Vagina (tissue), 2 donors: ENCODE measurements around the gene MAOB. TPM values are rescaled to one million over a fixed set of nuclear protein-coding genes. Genes with fewer than 3 reads are reported as not detected.

Experiments used
- DNase-seq, 2 donors: peaks; one replicate each; pipeline ENCODE4 v3.0.0-alpha.2; 2017; ENCODE audit errors: extremely low spot score in 2 of 2
- H3K27ac ChIP-seq: fragments of 200-600 bp; sonication (generic); one replicate; pipeline ENCODE4 v1.5.1; 2019
- H3K27me3 ChIP-seq: fragments of 200-600 bp; sonication (generic); one replicate; pipeline ENCODE4 v1.5.1; 2019
- H3K36me3 ChIP-seq, 2 donors: fragments of 200-600 bp; sonication (generic); one replicate each; pipeline ENCODE4 v1.5.1; 2017 to 2019
- H3K4me1 ChIP-seq: fragments of 200-600 bp; sonication (generic); one replicate; pipeline ENCODE4 v1.5.1; 2019
- H3K4me3 ChIP-seq, 2 donors: fragments of 200-600 bp; sonication (generic); 1 replicate in 1 of 2; 2 replicates in 1 of 2; pipeline ENCODE4 v1.5.1; 2016 to 2019
- H3K9me3 ChIP-seq: fragments of 200-600 bp; sonication (generic); one replicate; pipeline ENCODE4 v1.5.1; 2019
- CTCF ChIP-seq, 3 experiments: fragments of 450-650 bp in 2 of 3; fragments of 200-600 bp in 1 of 3; sonication (generic) in 1 of 3; IDR thresholded peaks; one replicate each; pipeline ENCODE4 v1.5.1; 2017 to 2019; ENCODE audit warnings: antibody characterized with exemption in 3 of 3, mild to moderate bottlenecking in 2 of 3, moderate library complexity in 2 of 3
- POLR2A ChIP-seq, 2 donors: fragments of 450-650 bp; IDR thresholded peaks; one replicate each; pipeline ENCODE4 v1.6.1; 2017; ENCODE audit warnings: antibody characterized with exemption in 2 of 2, mild to moderate bottlenecking in 2 of 2, moderate library complexity in 2 of 2
- POLR2AphosphoS5 ChIP-seq, 2 donors: sonication (generic); formaldehyde crosslinking; IDR thresholded peaks; one replicate each; pipeline ENCODE4 v1.9.0; 2017; ENCODE audit warnings: antibody characterized with exemption in 2 of 2, mild to moderate bottlenecking in 2 of 2, low read depth in 1 of 2; ENCODE audit not compliant: insufficient read depth in 1 of 2
- intact Hi-C: fragments of 100-400 bp; cut with DNase I; formaldehyde crosslinking; loops from one replicate; pipeline ENCODE4 v1.15.1; 2023
- total RNA-seq: library from RNA; depleted of rRNA; stranded (reverse); fragments of >200 nt; gene quantifications from one replicate; pipeline ENCODE4 v1.2.3, GENCODE V29; 2016

Gene MAOB
- total RNA-seq, 1 donor from 2014 or later: 13.8 TPM

- TF ChIP-seq POLR2A (IDR thresholded peaks at IDR 0.05): no peak
- TF ChIP-seq POLR2AphosphoS5 (IDR thresholded peaks at IDR 0.05; ENCODE audit: insufficient read depth in 1 of 2, low read depth in 1 of 2): no peak
- no peak for TF ChIP-seq CTCF (IDR thresholded peaks at IDR 0.05)
- intact Hi-C loops: no loop called here
- Histone ChIP-seq H3K36me3 (no peaks in the 10 kb centered on the region), H3K4me3 (no peak overlapping the region), H3K27me3 (no peaks in the 10 kb centered on the region), H3K27ac (no peak overlapping the region), H3K9me3 (no peaks in the 10 kb centered on the region), H3K4me1 (no peaks in the 10 kb centered on the region)
- DNase-seq: no peak
These were observed 16.3 kb upstream of the MAOB start for GRCh38 chrX:43898406-43899035.

GRCh38 chrX:43897290-43897689, 15.0 kb upstream of the MAOB start:
- intact Hi-C loops: no loop called here
- TF ChIP-seq CTCF (IDR thresholded peaks at IDR 0.05) (no peak), POLR2A (IDR thresholded peaks at IDR 0.05) (no peak), POLR2AphosphoS5 (IDR thresholded peaks at IDR 0.05; ENCODE audit: insufficient read depth in 1 of 2, low read depth in 1 of 2) (no peak)
- H3K4me3 ChIP-seq: no peak overlapping the region
- no peak for DNase-seq
- no peak overlapping the region for H3K27ac ChIP-seq
- H3K27me3 ChIP-seq: no peaks in the 10 kb centered on the region
- no peaks in the 10 kb centered on the region for H3K36me3 ChIP-seq
- no peaks in the 10 kb centered on the region for H3K4me1 ChIP-seq
- H3K9me3 ChIP-seq: no peaks in the 10 kb centered on the region

GRCh38 chrX:43892336-43892870, 10.2 kb upstream of the MAOB start:
- intact Hi-C loops: no loop called here
- H3K4me1 ChIP-seq: no peaks in the 10 kb centered on the region
- no peak for DNase-seq
- H3K4me3 ChIP-seq: no peak overlapping the region
- TF ChIP-seq POLR2AphosphoS5 (IDR thresholded peaks at IDR 0.05; ENCODE audit: insufficient read depth in 1 of 2, low read depth in 1 of 2) (no peak), CTCF (IDR thresholded peaks at IDR 0.05) (no peak), POLR2A (IDR thresholded peaks at IDR 0.05) (no peak)
- no peaks in the 10 kb centered on the region for H3K9me3 ChIP-seq
- no peak overlapping the region for H3K27ac ChIP-seq
- H3K36me3 ChIP-seq: no peaks in the 10 kb centered on the region
- no peaks in the 10 kb centered on the region for H3K27me3 ChIP-seq

- Histone ChIP-seq H3K27me3 (no peaks in the 10 kb centered on the region), H3K36me3 (no peaks in the 10 kb centered on the region), H3K27ac (no peak overlapping the region), H3K9me3 (no peaks in the 10 kb centered on the region), H3K4me3 (no peak overlapping the region), H3K4me1 (no peaks in the 10 kb centered on the region)
- intact Hi-C loops: no loop called here
- DNase-seq: no peak
- TF ChIP-seq POLR2AphosphoS5 (IDR thresholded peaks at IDR 0.05; ENCODE audit: insufficient read depth in 1 of 2, low read depth in 1 of 2) (no peak), POLR2A (IDR thresholded peaks at IDR 0.05) (no peak), CTCF (IDR thresholded peaks at IDR 0.05) (no peak)
These were observed 3.4 kb upstream of the MAOB start for GRCh38 chrX:43885617-43886016.
